H1 (cell line): ENCODE results near the gene PPP1R18. TPM values are rescaled to one million over a fixed set of nuclear protein-coding genes. Genes with fewer than 3 reads are reported as not detected.
A peak's percentile ranks its signal among the peaks of the same experiment; 100 is the strongest.

Experiments used
- CHD7 ChIP-seq: fragments of 300-600 bp; sonication (generic); IDR thresholded peaks from 2 replicates; pipeline ENCODE4 v1.7.1; 2012; ENCODE audit warnings: low read length, moderate library complexity, mild to moderate bottlenecking, inconsistent platforms; ENCODE audit not compliant: insufficient replicate concordance
- CTCF ChIP-seq, 3 experiments: IDR thresholded peaks; 1 replicate in 2 of 3; 2 replicates in 1 of 3; pipeline versions ENCODE4 v1.5.1 to v1.6.1; 2011; ENCODE audit warnings: low read length in 3 of 3, mild to moderate bottlenecking in 3 of 3, inconsistent platforms in 2 of 3, low read depth in 1 of 3, moderate library complexity in 1 of 3; ENCODE audit not compliant: insufficient read depth in 1 of 3; ENCODE audit errors: control extremely low read depth in 1 of 3
- polyA plus RNA-seq, 7 experiments: library from polyadenylated mRNA; depleted of rRNA in 3 of 7; stranded (reverse) in 5 of 7; unstranded in 2 of 7; fragments of >200 nt in 5 of 7; fragments of 200-250 nt in 2 of 7; gene quantifications; 1 replicate in 5 of 7; 2 replicates in 1 of 7; 4 replicates in 1 of 7; pipeline versions ENCODE4 v1.2.1 to v1.2.3, GENCODE V29; 2011 to 2013; ENCODE audit warnings: missing spikeins in 2 of 7, mixed read lengths in 2 of 7
- total RNA-seq: library from RNA; stranded (reverse); fragmentation: NEBNext Ultra II Directional; extraction: Animal tissue kit (Norgen Biotek cat#: 25700); gene quantifications from 2 replicates; pipeline ENCODE4 v1.2.1, GENCODE V29; 2021

The PPP1R18 gene
- total and polyA plus RNA-seq, 2 of the 8 experiments (the other 6 are each of a cell fraction or from before 2014, with no cell fraction given): 25.1 to 29.1 TPM

- no peak for TF ChIP-seq CHD7
- TF ChIP-seq CTCF (IDR thresholded peaks at IDR 0.05; ENCODE audit: control extremely low read depth in 1 of 3, insufficient read depth in 1 of 3, low read depth in 1 of 3, low read length in 3 of 3): peak in 1 of 3 experiments; percentile 19; a peak in 1 of 4 replicates
These were observed 1.1 kb downstream of the PPP1R18 start (continued) for GRCh38 chr6:30685157-30686008.
